ENCODE measurements around the gene DAP. TPM values are rescaled to one million over a fixed set of nuclear protein-coding genes. Genes with fewer than 3 reads are reported as not detected.

DAP gene
- total RNA-seq, 1 donor from 2014 or later: 38.5 TPM

GRCh38 chr5:10743951-10744350, 17.1 kb downstream of the DAP start:
- Mint-ChIP-seq H3K9me3 (ENCODE audit: unreplicated experiment) (no peaks in the 10 kb centered on the region), H3K27me3 (ENCODE audit: unreplicated experiment) (no peaks in the 10 kb centered on the region), H3K4me1 (ENCODE audit: low read depth, unreplicated experiment) (no peaks in the 10 kb centered on the region), H3K36me3 (ENCODE audit: unreplicated experiment) (peaks cover 18% of the 10 kb centered on the region), H3K4me3 (ENCODE audit: unreplicated experiment) (no peak overlapping the region), H3K27ac (ENCODE audit: unreplicated experiment) (no peak overlapping the region)
- TF ChIP-seq CTCF (IDR thresholded peaks at IDR 0.05; ENCODE audit: partially characterized antibody, unreplicated experiment): no peak
- no peak for DNase-seq

GRCh38 chr5:10743526-10743925, 17.5 kb downstream of the DAP start:
- TF ChIP-seq CTCF (IDR thresholded peaks at IDR 0.05; ENCODE audit: partially characterized antibody, unreplicated experiment): no peak
- Mint-ChIP-seq H3K9me3 (ENCODE audit: unreplicated experiment) (no peaks in the 10 kb centered on the region), H3K4me1 (ENCODE audit: low read depth, unreplicated experiment) (no peaks in the 10 kb centered on the region), H3K4me3 (ENCODE audit: unreplicated experiment) (no peak overlapping the region), H3K36me3 (ENCODE audit: unreplicated experiment) (peaks cover 22% of the 10 kb centered on the region), H3K27me3 (ENCODE audit: unreplicated experiment) (no peaks in the 10 kb centered on the region), H3K27ac (ENCODE audit: unreplicated experiment) (no peak overlapping the region)
- no peak for DNase-seq

GRCh38 chr5:10741661-10742060, 19.4 kb downstream of the DAP start:
- Mint-ChIP-seq H3K4me1 (ENCODE audit: low read depth, unreplicated experiment) (peaks cover 1% of the 10 kb centered on the region), H3K9me3 (ENCODE audit: unreplicated experiment) (no peaks in the 10 kb centered on the region), H3K36me3 (ENCODE audit: unreplicated experiment) (peaks cover 28% of the 10 kb centered on the region), H3K4me3 (ENCODE audit: unreplicated experiment) (no peak overlapping the region), H3K27me3 (ENCODE audit: unreplicated experiment) (no peaks in the 10 kb centered on the region), H3K27ac (ENCODE audit: unreplicated experiment) (no peak overlapping the region)
- DNase-seq: no peak
- no peak for TF ChIP-seq CTCF (IDR thresholded peaks at IDR 0.05; ENCODE audit: partially characterized antibody, unreplicated experiment)

GRCh38 chr5:10740384-10740783, 20.6 kb downstream of the DAP start:
- TF ChIP-seq CTCF (IDR thresholded peaks at IDR 0.05; ENCODE audit: partially characterized antibody, unreplicated experiment): no peak
- no peak overlapping the region for H3K4me3 Mint-ChIP-seq (ENCODE audit: unreplicated experiment)
- H3K36me3 Mint-ChIP-seq (ENCODE audit: unreplicated experiment): peaks cover 28% of the 10 kb centered on the region
- no peak overlapping the region for H3K27ac Mint-ChIP-seq (ENCODE audit: unreplicated experiment)
- peaks cover 12% of the 10 kb centered on the region for H3K4me1 Mint-ChIP-seq (ENCODE audit: low read depth, unreplicated experiment)
- H3K27me3 Mint-ChIP-seq (ENCODE audit: unreplicated experiment): peaks cover 1% of the 10 kb centered on the region
- H3K9me3 Mint-ChIP-seq (ENCODE audit: unreplicated experiment): peaks cover 2% of the 10 kb centered on the region
- no peak for DNase-seq

GRCh38 chr5:10737880-10738279, 23.2 kb downstream of the DAP start:
- no peak overlapping the region for H3K27ac Mint-ChIP-seq (ENCODE audit: unreplicated experiment)
- H3K27me3 Mint-ChIP-seq (ENCODE audit: unreplicated experiment): peaks cover 1% of the 10 kb centered on the region
- H3K36me3 Mint-ChIP-seq (ENCODE audit: unreplicated experiment): peaks cover 28% of the 10 kb centered on the region
- no peak overlapping the region for H3K4me3 Mint-ChIP-seq (ENCODE audit: unreplicated experiment)
- H3K9me3 Mint-ChIP-seq (ENCODE audit: unreplicated experiment): peaks cover 2% of the 10 kb centered on the region
- TF ChIP-seq CTCF (IDR thresholded peaks at IDR 0.05; ENCODE audit: partially characterized antibody, unreplicated experiment): no peak
- DNase-seq: no peak
- peaks cover 23% of the 10 kb centered on the region for H3K4me1 Mint-ChIP-seq (ENCODE audit: low read depth, unreplicated experiment)
